GM12875 (cell line): Measurements from ENCODE around the gene NOPCHAP1.
"Not testable (repeated sequence)": the region's sequence is repeated elsewhere in the genome, so short reads cannot be mapped to it uniquely, and the experiment has no call there.

Experiments used
- H3K4me3 ChIP-seq: one replicate; pipeline ENCODE4 v1.5.1; 2011; ENCODE audit warnings: low read depth, low read length, control low read depth
- CTCF ChIP-seq: IDR thresholded peaks from 2 replicates; pipeline ENCODE4 v1.5.1; 2011; ENCODE audit warnings: low read depth, mild to moderate bottlenecking, control low read depth, inconsistent platforms, low read length, moderate library complexity, borderline replicate concordance; ENCODE audit not compliant: insufficient read depth

The NOPCHAP1 gene

GRCh38 chr12:104976703-104977102 is 9.4 kb upstream of the NOPCHAP1 start:
- no peak overlapping the region for H3K4me3 ChIP-seq
- no peak for TF ChIP-seq CTCF

GRCh38 chr12:104977688-104978087 is 8.4 kb upstream of the NOPCHAP1 start:
- not testable (repeated sequence) for H3K4me3 ChIP-seq

- H3K4me3 ChIP-seq, result no peak overlapping the region
- no peak for TF ChIP-seq CTCF
Measured at GRCh38 chr12:104985206-104985605, 910 bp upstream of the NOPCHAP1 start.

GRCh38 chr12:104990950-104991349 is 4.8 kb downstream of the NOPCHAP1 start:
- no peak overlapping the region for H3K4me3 ChIP-seq
- TF ChIP-seq CTCF, result no peak

- no peak for TF ChIP-seq CTCF
Measured at GRCh38 chr12:104991565-104992128, 5.5 kb downstream of the NOPCHAP1 start.

GRCh38 chr12:104994336-104994735 is 8.2 kb downstream of the NOPCHAP1 start:
- no peak for TF ChIP-seq CTCF
- no peak overlapping the region for H3K4me3 ChIP-seq

More at GRCh38 chr12:104991565-104992128, 5.5 kb downstream of the NOPCHAP1 start:
- no peak overlapping the region for H3K4me3 ChIP-seq

- H3K4me3 ChIP-seq, result no peak overlapping the region
- TF ChIP-seq CTCF, result no peak
Measured at GRCh38 chr12:104997541-104997940, 11.4 kb downstream of the NOPCHAP1 start.
